ENCODE data around the gene GARIN5A.
A peak's percentile ranks its signal among the peaks of the same experiment; 100 is the strongest.

Gene GARIN5A

DNA sequence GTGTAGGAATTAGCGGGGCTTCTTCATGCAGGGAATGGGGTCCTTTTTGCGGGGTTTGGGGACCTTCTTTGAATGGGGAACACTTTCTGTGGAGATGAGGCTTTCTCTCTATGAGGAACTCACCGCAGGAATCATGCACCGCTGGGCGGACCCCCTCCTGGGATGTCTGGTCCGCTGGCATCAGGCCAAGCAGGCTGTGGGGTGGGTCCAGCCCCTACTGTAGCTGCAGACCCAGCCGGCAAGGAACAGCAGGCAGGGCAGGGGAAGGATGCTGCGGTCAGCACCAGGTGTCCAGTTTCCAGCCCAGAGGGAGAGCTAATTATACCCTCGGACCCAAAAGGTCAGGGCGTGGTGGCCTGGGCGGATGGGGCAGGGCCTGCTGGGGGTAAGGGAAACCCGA lies 42.1 kb downstream of the GARIN5A start:
- H3K36me3 ChIP-seq (ENCODE audit: control insufficient read depth, insufficient read depth, low read length): no peaks in the 10 kb centered on the region
- H3K27ac ChIP-seq (ENCODE audit: insufficient read depth, low read depth, low read length, poor library complexity, severe bottlenecking): no peak overlapping the region

DNA sequence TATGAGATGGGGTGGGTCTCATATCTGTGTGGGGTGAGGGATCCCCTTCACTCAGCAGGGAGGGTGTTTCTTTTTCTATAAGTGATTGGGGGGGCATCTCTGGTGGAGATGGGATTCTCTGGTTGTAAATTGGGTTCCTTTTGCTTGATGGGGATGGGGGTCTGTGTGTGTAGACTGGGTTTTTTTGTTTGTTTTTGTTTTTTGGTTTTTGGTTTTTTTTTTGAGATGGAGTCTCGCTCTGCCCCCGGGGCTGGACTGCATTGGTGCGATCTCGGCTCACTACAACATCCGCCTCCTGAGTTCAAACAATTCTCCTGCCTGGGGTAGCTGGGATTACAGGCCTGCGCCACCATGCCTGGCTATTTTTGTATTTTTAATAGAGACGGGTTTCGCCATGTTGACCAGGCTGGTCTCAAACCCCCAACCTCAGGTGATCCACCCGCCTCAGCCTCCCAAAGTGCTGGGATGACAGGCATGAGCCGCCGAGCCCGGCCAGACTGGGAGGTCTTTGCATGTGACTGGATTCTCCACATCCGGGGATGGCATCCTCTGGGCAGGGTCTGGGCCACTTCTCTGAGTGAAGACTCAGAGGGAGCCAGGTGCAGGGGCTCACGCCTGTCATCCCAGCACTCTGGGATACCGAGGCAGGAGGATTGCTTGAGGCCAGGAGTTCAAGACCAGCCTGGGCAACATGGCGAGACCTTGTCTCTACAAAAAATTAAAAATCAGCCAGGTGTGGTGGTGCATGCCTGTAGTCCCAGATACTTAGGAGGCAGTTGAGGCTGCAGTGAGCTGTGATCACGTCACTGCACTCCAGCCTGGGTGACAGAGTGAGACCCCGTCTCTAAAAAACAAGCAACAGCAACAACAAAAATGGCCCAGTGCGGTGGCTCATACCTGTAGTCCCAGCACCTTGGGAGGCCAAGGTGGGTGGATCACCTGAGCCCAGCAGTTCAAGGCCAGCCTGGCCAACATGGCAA lies 43.2 kb downstream of the GARIN5A start:
- H3K27me3 ChIP-seq (ENCODE audit: control insufficient read depth, insufficient read depth, low read length, poor library complexity, severe bottlenecking): peaks cover 10% of the 10 kb centered on the region

More for the DNA sequence above, 42.1 kb downstream of the GARIN5A start:
- WGBS, 2 experiments: 61 to 64% methylated on average over 12 of the region's 12 CpGs
- no peaks in the 10 kb centered on the region for H3K9me3 ChIP-seq (ENCODE audit: control insufficient read depth, low read length)
- peaks cover 14% of the 10 kb centered on the region for H3K4me1 ChIP-seq (ENCODE audit: control insufficient read depth, insufficient read depth, low read length)
- H3K4me3 ChIP-seq (ENCODE audit: insufficient read depth, low read depth, low read length): no peak overlapping the region
- H3K27me3 ChIP-seq (ENCODE audit: control insufficient read depth, insufficient read depth, low read length, poor library complexity, severe bottlenecking): peaks cover 10% of the 10 kb centered on the region

DNA sequence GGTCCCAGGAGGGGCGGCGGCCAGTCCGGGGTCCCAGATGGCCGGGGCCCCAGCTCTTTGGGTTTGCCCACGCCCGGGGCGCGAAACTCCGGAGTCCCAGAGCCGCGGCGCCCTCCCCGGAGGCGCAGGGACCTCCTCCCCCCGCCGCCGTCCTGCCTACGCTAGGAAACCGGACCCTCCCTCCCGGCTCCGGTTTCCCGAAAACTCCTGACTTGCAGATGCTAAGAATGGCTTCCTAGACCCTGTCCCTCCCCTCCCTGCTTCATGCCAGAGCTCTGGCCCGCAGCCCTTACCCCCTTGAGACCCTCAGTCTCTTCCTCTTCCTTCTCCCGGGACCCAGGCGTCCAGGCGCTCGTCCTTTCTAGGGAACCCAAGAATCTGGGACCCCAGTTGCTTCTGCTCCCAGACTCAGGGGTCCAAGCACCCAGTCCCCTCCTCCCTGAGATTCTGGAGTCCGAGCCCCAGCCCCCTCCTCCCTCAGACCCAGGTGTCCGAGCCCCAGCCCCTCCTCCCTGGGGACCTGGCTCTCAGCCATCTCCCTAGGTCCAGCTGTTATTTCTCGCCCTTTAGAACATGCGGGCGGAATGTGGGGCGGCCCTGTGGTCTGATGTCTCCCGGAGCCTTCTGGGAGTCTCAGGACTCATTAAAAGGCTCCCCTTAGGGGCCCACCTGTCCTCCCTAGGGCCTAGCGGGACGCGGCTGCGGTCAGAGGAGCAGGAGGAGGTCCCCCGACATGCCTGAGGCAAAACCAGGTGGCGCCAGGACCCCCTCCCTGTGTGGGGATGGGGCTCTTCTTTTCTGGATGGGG lies 44.2 kb downstream of the GARIN5A start, which contains the start of gene MYBPC2:
TSS of gene MYBPC2 (plus strand) at position 672 of the 808 bp plus-strand sequence. CDS start at position 734, 62 bp downstream.
- Histone ChIP-seq H3K36me3 (ENCODE audit: control insufficient read depth, insufficient read depth, low read length) (no peaks in the 10 kb centered on the region), H3K4me3 (ENCODE audit: insufficient read depth, low read depth, low read length) (peak within 1 kb of the TSS; percentile 37), H3K9me3 (ENCODE audit: control insufficient read depth, low read length) (no peaks in the 10 kb centered on the region), H3K4me1 (ENCODE audit: control insufficient read depth, insufficient read depth, low read length) (peaks cover 14% of the 10 kb centered on the region), H3K27ac (ENCODE audit: insufficient read depth, low read depth, low read length, poor library complexity, severe bottlenecking) (no peak within 1 kb of the TSS), H3K27me3 (ENCODE audit: control insufficient read depth, insufficient read depth, low read length, poor library complexity, severe bottlenecking) (peaks cover 10% of the 10 kb centered on the region)
- 12 to 13% methylated on average over 40 of the region's 40 CpGs for WGBS, 2 experiments

More for the DNA sequence above, 43.2 kb downstream of the GARIN5A start:
- no peak overlapping the region for H3K4me3 ChIP-seq (ENCODE audit: insufficient read depth, low read depth, low read length)
- no peaks in the 10 kb centered on the region for H3K9me3 ChIP-seq (ENCODE audit: control insufficient read depth, low read length)
- no peaks in the 10 kb centered on the region for H3K36me3 ChIP-seq (ENCODE audit: control insufficient read depth, insufficient read depth, low read length)
- 90 to 92% methylated on average over 19 of the region's 19 CpGs for WGBS, 2 experiments
- H3K4me1 ChIP-seq (ENCODE audit: control insufficient read depth, insufficient read depth, low read length): peaks cover 14% of the 10 kb centered on the region
- H3K27ac ChIP-seq (ENCODE audit: insufficient read depth, low read depth, low read length, poor library complexity, severe bottlenecking): no peak overlapping the region

DNA sequence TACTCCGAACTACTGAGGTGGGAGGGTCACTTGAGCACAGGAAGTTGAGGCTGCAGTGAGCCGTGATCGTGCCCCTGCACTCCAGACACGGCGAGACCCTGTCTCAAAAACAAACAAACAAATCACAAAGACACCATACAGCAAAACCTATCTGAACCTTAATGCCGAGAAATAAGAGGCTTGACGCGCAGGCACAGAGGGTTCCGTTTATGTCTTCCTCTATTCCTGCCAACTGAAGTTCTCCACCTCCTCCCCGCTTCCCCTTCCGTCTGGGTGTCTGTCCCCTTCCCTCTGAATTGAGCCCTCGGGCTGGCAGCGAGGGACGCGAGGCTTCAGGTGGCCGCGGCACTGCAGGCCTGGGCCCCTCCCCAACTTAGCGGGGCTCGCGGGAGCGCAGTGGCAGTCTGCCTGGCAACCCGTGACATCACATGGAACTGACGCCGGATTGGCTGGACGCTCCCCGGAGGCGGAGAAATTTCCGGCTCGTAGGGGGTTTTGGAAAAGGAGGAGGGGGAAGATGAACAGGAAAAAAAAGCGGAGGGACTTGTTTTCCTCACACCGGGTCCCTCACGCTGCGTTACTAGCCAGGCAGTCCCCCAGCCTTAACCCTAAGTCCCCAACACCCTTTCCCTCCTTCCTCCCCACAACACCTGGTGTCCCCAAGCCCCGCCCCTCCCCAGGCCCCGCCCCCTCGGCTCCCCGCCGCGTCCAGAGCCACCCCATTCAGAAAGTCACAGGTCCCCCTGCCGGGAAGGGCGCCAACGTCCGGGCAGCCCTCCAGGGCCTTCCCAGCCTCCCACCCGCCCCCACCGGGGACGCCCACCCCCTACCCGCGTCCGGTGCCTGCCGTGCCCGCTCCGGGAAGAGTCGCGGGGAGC lies 45.1 kb downstream of the GARIN5A start:
- 4% methylated on average over 46 to 49 of the region's 54 CpGs for WGBS, 2 experiments

DNA sequence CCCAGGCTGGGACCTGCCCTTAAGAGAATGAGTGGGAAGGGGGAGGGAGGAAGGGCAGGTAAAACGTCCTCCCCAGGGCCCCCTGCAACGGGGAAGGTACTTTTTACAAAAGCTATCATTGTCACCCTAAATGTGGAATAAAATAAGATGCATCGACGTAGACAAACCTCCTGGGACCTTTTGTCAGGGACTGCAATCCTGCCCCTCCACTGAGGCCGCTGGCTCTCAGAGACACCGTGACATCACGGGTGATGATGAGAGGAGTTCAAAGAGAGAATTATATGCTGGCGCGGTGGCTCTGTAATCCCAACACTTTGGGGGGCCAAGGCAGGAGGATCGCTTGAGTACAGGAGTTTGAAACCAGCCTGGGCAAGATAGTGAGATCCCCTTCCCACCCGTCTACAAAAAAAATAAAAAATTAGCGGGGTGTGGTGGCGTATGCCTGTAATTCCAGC lies 45.7 kb downstream of the GARIN5A start:
- Histone ChIP-seq H3K4me3 (ENCODE audit: insufficient read depth, low read depth, low read length) (peak overlapping the region; percentile 37), H3K27ac (ENCODE audit: insufficient read depth, low read depth, low read length, poor library complexity, severe bottlenecking) (no peak overlapping the region), H3K36me3 (ENCODE audit: control insufficient read depth, insufficient read depth, low read length) (no peaks in the 10 kb centered on the region), H3K4me1 (ENCODE audit: control insufficient read depth, insufficient read depth, low read length) (peaks cover 14% of the 10 kb centered on the region), H3K27me3 (ENCODE audit: control insufficient read depth, insufficient read depth, low read length, poor library complexity, severe bottlenecking) (peaks cover 10% of the 10 kb centered on the region), H3K9me3 (ENCODE audit: control insufficient read depth, low read length) (no peaks in the 10 kb centered on the region)
- WGBS, 2 experiments: 58 to 63% methylated on average over 13 of the region's 13 CpGs

More for the DNA sequence above, 45.1 kb downstream of the GARIN5A start:
- Histone ChIP-seq H3K27ac (ENCODE audit: insufficient read depth, low read depth, low read length, poor library complexity, severe bottlenecking) (no peak overlapping the region), H3K9me3 (ENCODE audit: control insufficient read depth, low read length) (no peaks in the 10 kb centered on the region), H3K4me3 (ENCODE audit: insufficient read depth, low read depth, low read length) (peak overlapping the region; percentile 37), H3K4me1 (ENCODE audit: control insufficient read depth, insufficient read depth, low read length) (peaks cover 14% of the 10 kb centered on the region), H3K27me3 (ENCODE audit: control insufficient read depth, insufficient read depth, low read length, poor library complexity, severe bottlenecking) (peaks cover 10% of the 10 kb centered on the region), H3K36me3 (ENCODE audit: control insufficient read depth, insufficient read depth, low read length) (no peaks in the 10 kb centered on the region)

DNA sequence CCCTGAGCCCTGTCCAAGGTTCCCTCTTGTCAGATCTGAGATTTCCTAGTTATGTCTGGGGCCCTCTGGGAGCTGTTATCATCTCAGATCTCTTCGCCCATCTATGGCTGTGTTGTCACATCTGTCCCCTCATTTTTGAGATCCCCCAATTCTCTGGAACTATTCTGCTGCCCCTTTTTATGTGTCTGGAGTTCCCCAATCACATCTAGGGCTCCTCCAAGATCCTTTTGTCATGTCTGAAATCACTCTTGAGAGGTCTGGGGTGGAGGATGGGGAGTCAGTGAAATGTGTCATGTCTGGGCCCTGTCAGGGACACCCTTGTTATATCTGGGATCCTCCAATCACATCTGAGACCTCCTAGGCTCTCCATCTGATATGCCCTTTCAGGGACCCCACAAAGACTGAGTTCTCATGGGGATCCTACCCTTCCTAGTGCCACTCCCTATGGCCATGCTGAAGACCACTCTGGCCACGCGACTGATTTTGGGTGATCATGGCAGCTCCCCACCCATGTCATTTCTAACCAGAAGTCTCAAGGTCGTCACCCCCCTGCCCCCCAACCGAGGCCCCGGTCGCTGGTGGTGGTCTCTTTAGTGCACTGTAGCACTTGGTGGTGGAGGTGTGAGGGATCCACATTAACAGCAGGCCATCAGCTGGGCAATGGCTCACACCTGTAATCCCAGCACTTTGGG lies 47.7 kb downstream of the GARIN5A start:
- Histone ChIP-seq H3K27me3 (ENCODE audit: control insufficient read depth, insufficient read depth, low read length, poor library complexity, severe bottlenecking) (peaks cover 10% of the 10 kb centered on the region), H3K9me3 (ENCODE audit: control insufficient read depth, low read length) (no peaks in the 10 kb centered on the region), H3K4me3 (ENCODE audit: insufficient read depth, low read depth, low read length) (no peak overlapping the region), H3K27ac (ENCODE audit: insufficient read depth, low read depth, low read length, poor library complexity, severe bottlenecking) (no peak overlapping the region), H3K4me1 (ENCODE audit: control insufficient read depth, insufficient read depth, low read length) (peaks cover 7% of the 10 kb centered on the region), H3K36me3 (ENCODE audit: control insufficient read depth, insufficient read depth, low read length) (no peaks in the 10 kb centered on the region)
- 88 to 89% methylated on average over 7 of the region's 7 CpGs for WGBS, 2 experiments

DNA sequence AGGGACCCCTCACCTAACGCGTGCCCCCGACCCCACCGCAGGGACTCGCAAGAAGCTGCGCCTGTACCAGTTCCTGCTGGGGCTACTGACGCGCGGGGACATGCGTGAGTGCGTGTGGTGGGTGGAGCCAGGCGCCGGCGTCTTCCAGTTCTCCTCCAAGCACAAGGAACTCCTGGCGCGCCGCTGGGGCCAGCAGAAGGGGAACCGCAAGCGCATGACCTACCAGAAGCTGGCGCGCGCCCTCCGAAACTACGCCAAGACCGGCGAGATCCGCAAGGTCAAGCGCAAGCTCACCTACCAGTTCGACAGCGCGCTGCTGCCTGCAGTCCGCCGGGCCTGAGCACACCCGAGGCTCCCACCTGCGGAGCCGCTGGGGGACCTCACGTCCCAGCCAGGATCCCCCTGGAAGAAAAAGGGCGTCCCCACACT lies 48.6 kb downstream of the GARIN5A start:
- Histone ChIP-seq H3K4me1 (ENCODE audit: control insufficient read depth, insufficient read depth, low read length) (peaks cover 7% of the 10 kb centered on the region), H3K36me3 (ENCODE audit: control insufficient read depth, insufficient read depth, low read length) (no peaks in the 10 kb centered on the region), H3K4me3 (ENCODE audit: insufficient read depth, low read depth, low read length) (no peak overlapping the region), H3K27me3 (ENCODE audit: control insufficient read depth, insufficient read depth, low read length, poor library complexity, severe bottlenecking) (peaks cover 10% of the 10 kb centered on the region), H3K27ac (ENCODE audit: insufficient read depth, low read depth, low read length, poor library complexity, severe bottlenecking) (no peak overlapping the region), H3K9me3 (ENCODE audit: control insufficient read depth, low read length) (no peaks in the 10 kb centered on the region)
- 87 to 88% methylated on average over 38 of the region's 38 CpGs for WGBS, 2 experiments

DNA sequence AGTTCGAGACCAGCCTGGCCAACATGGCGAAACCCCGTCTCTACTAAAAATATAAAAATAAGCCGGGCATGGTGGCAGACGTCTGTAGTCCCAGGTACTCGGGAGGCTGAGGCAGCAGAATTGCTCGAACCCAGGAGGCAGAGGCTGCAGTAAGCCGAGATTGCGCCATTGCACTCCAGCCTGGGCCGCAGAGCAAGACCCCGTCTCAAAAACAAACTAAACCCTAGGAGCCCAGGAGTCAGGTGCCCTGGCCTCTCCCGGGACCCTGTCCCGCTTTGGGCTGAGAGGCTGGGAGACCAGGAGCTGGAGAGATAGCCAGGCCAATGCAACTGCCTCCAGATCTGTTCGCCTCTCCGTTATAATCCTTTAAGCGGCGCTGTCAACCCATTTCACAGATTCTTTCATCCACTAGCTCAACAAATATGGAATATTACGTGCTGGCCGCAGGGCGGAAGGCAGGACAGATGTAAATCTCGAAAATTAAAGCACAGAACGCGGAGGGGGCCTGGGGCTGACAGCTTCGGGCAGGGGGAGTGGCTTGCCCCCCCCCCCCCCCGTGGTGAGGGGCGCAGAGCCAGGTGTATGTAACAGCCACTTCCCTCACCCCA lies 49.2 kb downstream of the GARIN5A start:
- peaks cover 2% of the 10 kb centered on the region for H3K4me1 ChIP-seq (ENCODE audit: control insufficient read depth, insufficient read depth, low read length)
- no peak overlapping the region for H3K4me3 ChIP-seq (ENCODE audit: insufficient read depth, low read depth, low read length)
- no peaks in the 10 kb centered on the region for H3K36me3 ChIP-seq (ENCODE audit: control insufficient read depth, insufficient read depth, low read length)
- H3K27me3 ChIP-seq (ENCODE audit: control insufficient read depth, insufficient read depth, low read length, poor library complexity, severe bottlenecking): peaks cover 10% of the 10 kb centered on the region
- H3K9me3 ChIP-seq (ENCODE audit: control insufficient read depth, low read length): no peaks in the 10 kb centered on the region
- WGBS, 2 experiments: 94% methylated on average over 24 to 26 of the region's 26 CpGs
- H3K27ac ChIP-seq (ENCODE audit: insufficient read depth, low read depth, low read length, poor library complexity, severe bottlenecking): no peak overlapping the region

DNA sequence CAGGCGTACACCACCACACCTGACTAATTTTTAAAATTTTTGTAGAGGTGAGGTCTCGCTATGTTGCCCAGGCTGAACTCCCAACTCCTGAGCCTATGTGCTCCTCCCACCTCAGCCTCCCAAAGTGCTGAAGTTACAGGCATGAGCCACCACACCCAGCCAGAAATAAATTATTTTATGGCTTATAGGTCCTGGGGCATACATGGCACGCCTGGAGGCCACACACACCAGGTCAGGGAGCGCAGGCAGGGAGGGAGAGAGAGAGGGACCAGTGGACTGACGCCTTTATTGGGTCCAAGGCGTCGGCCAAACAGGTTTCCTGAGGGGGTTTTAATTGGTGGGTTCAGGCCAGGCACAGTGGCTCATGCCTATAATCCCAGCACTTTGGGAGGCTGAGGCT lies 51.1 kb downstream of the GARIN5A start:
- Histone ChIP-seq H3K36me3 (ENCODE audit: control insufficient read depth, insufficient read depth, low read length) (no peaks in the 10 kb centered on the region), H3K4me1 (ENCODE audit: control insufficient read depth, insufficient read depth, low read length) (no peaks in the 10 kb centered on the region), H3K4me3 (ENCODE audit: insufficient read depth, low read depth, low read length) (no peak overlapping the region), H3K27me3 (ENCODE audit: control insufficient read depth, insufficient read depth, low read length, poor library complexity, severe bottlenecking) (peaks cover 1% of the 10 kb centered on the region), H3K9me3 (ENCODE audit: control insufficient read depth, low read length) (no peaks in the 10 kb centered on the region), H3K27ac (ENCODE audit: insufficient read depth, low read depth, low read length, poor library complexity, severe bottlenecking) (no peak overlapping the region)
- 65 to 67% methylated on average over 7 of the region's 7 CpGs for WGBS, 2 experiments

Measured in ectodermal cell (in vitro differentiated cells).